ENCODE data around the gene MYADML2.

Gene MYADML2

GRCh38 chr17:81916234-81917001 lies 30.6 kb downstream of the MYADML2 start:
- H3K27ac Mint-ChIP-seq: peak overlapping the region; percentile 15 to 27
- peak overlapping the region; percentile 89 to 95 for H3K4me3 Mint-ChIP-seq
- H3K27me3 Mint-ChIP-seq: no peaks in the 10 kb centered on the region
- no peak for DNase-seq
- ATAC-seq: no peak
- H3K9me3 Mint-ChIP-seq: no peaks in the 10 kb centered on the region
- H3K4me1 Mint-ChIP-seq: peaks cover 61% of the 10 kb centered on the region

DNA sequence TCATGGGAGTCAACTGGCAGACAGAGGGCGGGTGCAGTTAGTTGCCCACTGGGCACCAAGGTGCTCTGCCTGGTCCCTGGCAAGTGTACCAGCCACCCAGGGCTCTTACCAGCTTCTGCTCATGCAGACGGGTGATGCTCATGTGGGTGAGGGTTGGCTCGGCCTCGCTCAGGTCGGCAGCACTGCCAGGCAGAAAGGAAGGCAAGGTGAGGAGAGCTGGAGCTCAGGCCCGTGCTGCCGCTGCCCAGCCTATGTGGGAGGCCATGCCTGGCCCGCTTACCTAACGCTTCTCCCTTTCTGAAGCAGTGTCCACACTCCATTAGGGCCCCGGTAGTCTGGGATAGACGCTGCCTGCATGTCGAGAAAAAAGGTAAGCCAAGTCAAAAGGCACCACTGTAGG lies 31.7 kb downstream of the MYADML2 start:
- no peak overlapping the region for H3K4me3 Mint-ChIP-seq
- H3K27ac Mint-ChIP-seq: no peak overlapping the region

DNA sequence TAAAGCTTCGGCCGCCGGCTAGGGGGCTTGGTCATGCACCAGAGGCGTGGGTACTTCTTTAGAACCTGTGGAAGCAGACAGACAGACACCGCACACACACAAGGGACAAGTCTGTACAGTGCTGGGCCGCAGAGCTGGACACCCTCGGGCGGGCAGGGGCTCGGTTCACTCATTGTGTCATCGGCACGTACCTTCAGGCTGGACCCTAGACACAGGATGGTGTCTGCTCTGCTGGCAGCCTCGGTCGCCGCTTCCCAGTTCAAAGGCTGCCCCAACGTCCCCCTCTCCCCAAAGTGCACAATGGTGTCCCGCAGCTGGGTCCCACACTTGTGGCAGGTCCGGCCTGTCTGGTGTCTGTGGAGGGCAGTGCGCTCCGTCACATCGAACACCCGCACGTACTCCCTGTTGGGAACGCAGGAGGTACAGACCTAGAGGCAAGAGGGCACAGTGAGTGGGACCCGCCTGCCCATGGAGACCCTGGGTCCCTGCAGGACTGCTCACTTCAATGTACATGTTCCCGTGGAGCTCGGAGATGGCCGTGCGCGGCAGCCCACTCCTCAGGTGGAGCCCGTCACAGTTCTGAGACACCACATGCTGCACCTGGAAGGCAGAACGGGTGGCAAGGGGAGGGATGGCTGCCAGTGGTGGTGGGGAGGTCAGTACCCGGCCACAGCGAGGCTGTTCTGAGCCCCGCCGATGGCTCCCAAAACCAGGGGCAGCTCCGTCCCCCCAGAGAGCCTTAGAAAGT lies 32.8 kb downstream of the MYADML2 start:
- DNase-seq (no peak), ATAC-seq (no peak)
- no peak overlapping the region for H3K4me3 Mint-ChIP-seq
- H3K27me3 Mint-ChIP-seq: no peaks in the 10 kb centered on the region
- H3K4me1 Mint-ChIP-seq: peaks cover 71% of the 10 kb centered on the region
- no peak overlapping the region for H3K27ac Mint-ChIP-seq
- no peaks in the 10 kb centered on the region for H3K9me3 Mint-ChIP-seq

More for the DNA sequence above, 31.7 kb downstream of the MYADML2 start:
- H3K4me1 Mint-ChIP-seq: peaks cover 63% of the 10 kb centered on the region
- H3K27me3 Mint-ChIP-seq: no peaks in the 10 kb centered on the region
- no peaks in the 10 kb centered on the region for H3K9me3 Mint-ChIP-seq
- ATAC-seq: no peak
- no peak for DNase-seq

DNA sequence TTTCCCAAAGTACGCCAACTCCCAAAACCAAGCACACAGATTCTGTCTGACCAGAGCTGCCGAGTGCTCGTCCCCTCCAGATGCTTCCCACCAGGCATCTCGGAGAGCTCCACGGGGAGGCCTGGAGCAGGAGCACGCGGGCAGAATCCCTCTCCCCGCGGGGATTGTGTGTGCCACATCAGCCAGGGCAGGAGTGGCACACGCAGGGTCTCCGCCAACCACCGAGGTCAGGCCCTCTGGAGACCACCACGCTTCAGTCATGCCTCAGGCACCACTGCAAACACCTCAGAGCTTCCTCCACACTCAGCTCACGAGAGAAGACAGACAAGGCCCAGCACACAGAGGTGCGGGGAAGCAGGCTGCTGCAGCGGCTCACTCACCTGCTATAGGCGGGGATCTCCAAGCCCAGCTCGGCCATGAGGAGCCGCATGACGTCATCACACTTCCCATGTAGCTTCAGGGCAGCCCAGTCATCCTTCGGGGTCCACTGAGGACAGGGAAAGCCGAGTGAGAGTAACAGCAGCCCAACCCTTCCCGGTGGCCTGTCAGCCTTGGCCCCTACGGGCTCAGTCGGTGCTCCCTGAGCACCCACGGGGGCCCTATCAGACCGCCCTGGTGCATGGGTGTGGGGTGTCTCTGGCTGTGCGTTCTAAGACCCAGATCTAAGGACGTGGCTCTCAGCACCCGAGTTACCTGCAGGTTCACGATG lies 33.5 kb downstream of the MYADML2 start:
- Mint-ChIP-seq H3K27me3 (no peaks in the 10 kb centered on the region), H3K9me3 (no peaks in the 10 kb centered on the region), H3K4me1 (peaks cover 66% of the 10 kb centered on the region), H3K4me3 (no peak overlapping the region), H3K27ac (no peak overlapping the region)
- no peak for DNase-seq
- no peak for ATAC-seq

GRCh38 chr17:81912441-81913309 lies 34.4 kb downstream of the MYADML2 start:
- peaks cover 60% of the 10 kb centered on the region for H3K4me1 Mint-ChIP-seq
- no peak for DNase-seq
- H3K4me3 Mint-ChIP-seq: no peak overlapping the region
- H3K9me3 Mint-ChIP-seq: no peaks in the 10 kb centered on the region
- no peaks in the 10 kb centered on the region for H3K27me3 Mint-ChIP-seq
- H3K27ac Mint-ChIP-seq: no peak overlapping the region
- ATAC-seq: no peak

DNA sequence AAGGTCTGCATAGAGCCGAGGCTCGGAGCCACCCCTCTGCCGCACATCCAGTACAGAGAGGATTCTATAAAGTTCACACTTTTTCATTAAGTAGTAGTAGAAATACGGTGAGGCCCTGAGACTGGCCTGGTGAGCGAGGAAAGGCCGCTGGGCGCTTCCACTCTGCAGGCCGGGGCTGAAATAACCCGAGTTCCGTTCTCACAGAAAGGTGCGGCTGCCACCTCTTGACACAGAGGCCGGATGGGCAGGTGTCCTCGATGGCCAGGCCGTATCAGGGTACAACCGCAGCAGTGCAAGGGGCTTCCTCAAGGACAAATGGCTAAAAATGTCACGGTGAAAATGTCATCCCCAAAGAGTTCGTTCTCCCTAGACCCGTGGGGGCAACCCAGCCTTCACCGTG lies 35.1 kb downstream of the MYADML2 start:
- H3K4me3 Mint-ChIP-seq: peak overlapping the region; percentile 18 to 64
- peaks cover 55% of the 10 kb centered on the region for H3K4me1 Mint-ChIP-seq
- H3K27ac Mint-ChIP-seq: no peak overlapping the region
- no peaks in the 10 kb centered on the region for H3K27me3 Mint-ChIP-seq
- DNase-seq (no peak), ATAC-seq (no peak)
- H3K9me3 Mint-ChIP-seq: no peaks in the 10 kb centered on the region

GRCh38 chr17:81911277-81911961 lies 35.6 kb downstream of the MYADML2 start, which contains the start of gene PCYT2:
TSS of gene PCYT2 (minus strand) at chr17:81911399. CDS start at chr17:81911355, 44 bp downstream.
- H3K27ac Mint-ChIP-seq: peak within 1 kb of the TSS in 1 of 2 donors; percentile 48

DNA sequence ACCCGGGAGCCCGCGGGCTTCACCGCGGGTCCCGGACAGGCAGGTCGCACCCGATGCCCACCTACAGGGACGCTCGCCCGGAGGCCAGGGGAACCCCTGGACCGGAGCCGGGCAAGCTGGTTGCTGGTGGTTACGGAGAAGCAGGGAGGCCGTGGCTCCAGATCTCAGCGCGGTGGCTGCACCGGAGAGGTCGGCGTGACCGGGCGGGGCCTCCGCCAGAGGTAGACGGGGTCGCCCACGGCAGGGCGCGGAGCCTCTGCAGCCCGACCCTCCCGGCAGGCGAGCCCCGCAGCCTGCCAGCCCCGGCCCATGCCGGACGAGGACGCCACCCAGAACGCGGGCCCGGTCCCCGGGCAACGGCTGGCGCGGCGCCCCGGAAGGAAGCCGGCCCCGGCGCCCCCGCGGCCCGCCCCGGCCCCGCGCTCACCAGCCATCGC lies 36.2 kb downstream of the MYADML2 start:
- DNase-seq (no peak), ATAC-seq (no peak)
- H3K4me3 Mint-ChIP-seq: peak overlapping the region; percentile 77 to 85
- peak overlapping the region in 1 of 2 donors; percentile 48 for H3K27ac Mint-ChIP-seq
- H3K27me3 Mint-ChIP-seq: no peaks in the 10 kb centered on the region
- H3K4me1 Mint-ChIP-seq: peaks cover 46% of the 10 kb centered on the region
- no peaks in the 10 kb centered on the region for H3K9me3 Mint-ChIP-seq

More at GRCh38 chr17:81911277-81911961, 35.6 kb downstream of the MYADML2 start, which contains the start of gene PCYT2:
- no peaks in the 10 kb centered on the region for H3K9me3 Mint-ChIP-seq
- no peaks in the 10 kb centered on the region for H3K27me3 Mint-ChIP-seq
- H3K4me1 Mint-ChIP-seq: peaks cover 50% of the 10 kb centered on the region
- peak within 1 kb of the TSS; percentile 77 to 85 for H3K4me3 Mint-ChIP-seq
- DNase-seq: peak; percentile 91 to 93
- peak; percentile 91 for ATAC-seq

- no peak for DNase-seq
- peaks cover 41% of the 10 kb centered on the region for H3K4me1 Mint-ChIP-seq
- ATAC-seq: no peak
- no peaks in the 10 kb centered on the region for H3K9me3 Mint-ChIP-seq
- H3K4me3 Mint-ChIP-seq: peak overlapping the region; percentile 77 to 85
- H3K27me3 Mint-ChIP-seq: no peaks in the 10 kb centered on the region
- H3K27ac Mint-ChIP-seq: peak overlapping the region in 1 of 2 donors; percentile 48
These were observed 36.8 kb downstream of the MYADML2 start for GRCh38 chr17:81909966-81910839.

DNA sequence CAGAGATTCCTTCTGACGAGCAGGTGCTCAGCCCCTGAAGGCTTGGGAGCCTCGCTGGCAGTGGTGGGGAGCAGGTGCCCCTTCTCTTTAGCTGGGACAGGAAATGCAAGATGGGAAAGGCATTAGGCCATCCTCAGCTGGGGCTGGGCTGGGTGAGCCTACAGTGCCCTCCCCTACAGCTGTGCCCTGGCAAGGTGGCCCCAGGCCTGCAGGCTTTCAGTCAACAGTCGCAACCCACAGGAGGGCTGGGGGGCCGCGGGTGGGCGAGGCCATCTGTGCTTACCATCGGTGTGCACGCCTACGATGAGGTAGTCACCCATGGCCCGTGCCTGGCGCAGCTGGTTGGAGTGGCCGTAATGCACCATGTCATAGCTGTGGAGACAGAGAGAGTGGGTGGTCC lies 37.8 kb downstream of the MYADML2 start:
- no peak overlapping the region for H3K27ac Mint-ChIP-seq
- DNase-seq: no peak
- no peak overlapping the region for H3K4me3 Mint-ChIP-seq
- ATAC-seq: no peak
- no peaks in the 10 kb centered on the region for H3K9me3 Mint-ChIP-seq
- H3K4me1 Mint-ChIP-seq: peaks cover 36% of the 10 kb centered on the region
- no peaks in the 10 kb centered on the region for H3K27me3 Mint-ChIP-seq

DNA sequence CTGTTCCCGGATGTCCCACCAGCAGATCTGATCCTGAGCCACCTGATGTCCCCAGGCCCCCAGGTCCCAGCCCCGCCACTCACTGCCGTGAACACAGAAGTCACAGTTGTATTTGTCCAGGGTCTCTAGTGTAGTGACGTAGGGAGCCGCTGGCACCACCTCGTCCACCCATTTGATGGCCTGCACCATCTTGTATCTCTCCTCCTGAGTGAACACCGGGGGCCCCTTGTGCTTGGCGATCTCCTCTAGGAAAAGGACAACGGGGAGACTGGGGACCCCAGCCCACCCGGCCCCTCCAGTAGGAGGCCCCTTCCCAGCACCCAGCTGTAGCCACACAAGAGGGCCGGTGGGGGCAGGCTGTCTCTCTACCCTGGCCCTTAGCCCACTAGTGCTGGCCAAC lies 38.2 kb downstream of the MYADML2 start:
- no peak for DNase-seq
- no peak overlapping the region for H3K4me3 Mint-ChIP-seq
- peaks cover 36% of the 10 kb centered on the region for H3K4me1 Mint-ChIP-seq
- no peaks in the 10 kb centered on the region for H3K9me3 Mint-ChIP-seq
- no peaks in the 10 kb centered on the region for H3K27me3 Mint-ChIP-seq
- H3K27ac Mint-ChIP-seq: no peak overlapping the region
- no peak for ATAC-seq

GRCh38 chr17:81907219-81908145 lies 39.6 kb downstream of the MYADML2 start:
- H3K4me3 Mint-ChIP-seq: no peak overlapping the region
- H3K9me3 Mint-ChIP-seq: no peaks in the 10 kb centered on the region
- no peaks in the 10 kb centered on the region for H3K27me3 Mint-ChIP-seq
- DNase-seq (no peak), ATAC-seq (no peak)
- H3K4me1 Mint-ChIP-seq: peaks cover 25% of the 10 kb centered on the region
- no peak overlapping the region for H3K27ac Mint-ChIP-seq
